Stimulated activated CD4-positive, alpha-beta T cell treated with anti-CD3 and anti-CD28 coated beads, Interleukin-4, amount 100 ng/mL, for 1 hour (primary cell): ENCODE data around the gene RPRD1B.
"Not testable (repeated sequence)": the region's sequence is repeated elsewhere in the genome, so short reads cannot be mapped to it uniquely, and the experiment has no call there.

Experiments used
- DNase-seq: peaks from one replicate; pipeline ENCODE4 v3.0.0-alpha.2; 2020

Gene RPRD1B

DNA sequence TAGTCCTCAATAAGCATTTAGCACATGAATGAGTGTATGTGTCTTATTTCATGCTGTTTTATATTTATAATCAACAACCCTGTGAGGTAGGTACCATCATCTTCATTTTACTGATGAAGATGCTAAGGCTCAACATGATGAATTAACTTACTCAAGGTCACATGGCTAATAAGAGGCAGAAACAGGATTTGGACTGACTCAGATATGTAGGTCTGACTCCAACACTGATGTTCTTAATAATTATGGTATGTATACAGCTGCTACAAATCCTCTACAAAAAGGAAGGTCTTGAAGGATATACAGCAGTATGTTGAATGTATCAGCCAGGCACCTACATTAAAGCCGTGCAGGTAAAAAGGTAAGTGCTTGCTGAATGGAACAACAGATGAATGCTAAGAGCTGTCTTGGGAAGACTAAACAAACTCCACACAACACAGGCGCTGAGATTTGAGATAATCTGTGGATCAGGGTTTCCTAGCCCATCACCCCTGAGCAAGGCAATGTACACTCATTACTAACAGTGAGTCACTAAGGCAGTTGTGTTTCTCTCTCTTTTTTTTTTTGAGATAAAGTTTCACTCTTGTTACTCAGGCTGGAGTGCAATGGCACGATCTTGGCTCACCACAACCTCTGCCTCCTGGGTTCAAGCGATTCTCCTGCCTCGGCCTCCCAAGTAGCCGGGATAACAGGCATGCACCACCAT, 32.2 kb upstream of the RPRD1B start:
- DNase-seq, result no peak

GRCh38 chr20:38001981-38002380, 31.6 kb upstream of the RPRD1B start:
- no peak for DNase-seq

DNA sequence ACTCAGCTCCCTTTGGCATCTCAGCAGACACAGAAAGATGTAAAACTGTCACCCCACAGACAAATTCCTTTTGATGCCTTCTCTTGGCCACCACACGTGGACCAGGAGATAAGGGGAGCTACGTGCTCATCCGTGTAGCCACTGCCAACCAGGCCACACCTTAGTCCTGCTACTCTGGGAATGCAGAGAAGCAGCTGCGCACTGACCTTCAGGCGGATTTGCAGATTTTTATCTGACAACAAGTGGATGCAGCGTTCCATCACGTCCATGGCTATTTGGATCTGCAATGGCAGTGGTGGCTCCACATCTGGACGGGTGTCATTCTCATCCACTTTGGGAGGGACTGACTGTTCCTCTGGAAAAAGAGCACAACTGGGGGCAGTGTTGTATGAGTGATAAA, 31.1 kb upstream of the RPRD1B start:
- no peak for DNase-seq

- DNase-seq, result no peak
Observed at GRCh38 chr20:38004416-38004815, 29.1 kb upstream of the RPRD1B start.

DNA sequence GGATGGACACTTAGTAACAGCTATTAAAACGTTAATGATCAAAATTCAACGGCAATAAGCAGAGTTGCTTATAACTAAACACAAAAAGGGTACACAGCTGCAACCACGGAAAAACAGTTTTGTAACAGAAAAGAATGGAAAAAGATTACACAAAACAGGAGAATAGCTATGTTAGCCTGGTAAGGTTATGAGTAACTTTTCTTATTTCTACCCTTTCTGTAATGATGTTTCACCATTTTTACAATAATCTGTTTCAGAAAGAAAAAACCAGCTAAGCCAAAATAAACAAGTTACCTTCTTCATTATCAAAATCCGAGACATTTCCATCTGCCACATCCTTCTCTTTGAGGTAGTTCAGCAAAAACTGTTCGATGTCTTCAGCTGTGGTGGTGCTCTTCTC, 27.6 kb upstream of the RPRD1B start:
- no peak for DNase-seq

- no peak for DNase-seq
Observed at GRCh38 chr20:38007526-38007925, 26.0 kb upstream of the RPRD1B start.

DNA sequence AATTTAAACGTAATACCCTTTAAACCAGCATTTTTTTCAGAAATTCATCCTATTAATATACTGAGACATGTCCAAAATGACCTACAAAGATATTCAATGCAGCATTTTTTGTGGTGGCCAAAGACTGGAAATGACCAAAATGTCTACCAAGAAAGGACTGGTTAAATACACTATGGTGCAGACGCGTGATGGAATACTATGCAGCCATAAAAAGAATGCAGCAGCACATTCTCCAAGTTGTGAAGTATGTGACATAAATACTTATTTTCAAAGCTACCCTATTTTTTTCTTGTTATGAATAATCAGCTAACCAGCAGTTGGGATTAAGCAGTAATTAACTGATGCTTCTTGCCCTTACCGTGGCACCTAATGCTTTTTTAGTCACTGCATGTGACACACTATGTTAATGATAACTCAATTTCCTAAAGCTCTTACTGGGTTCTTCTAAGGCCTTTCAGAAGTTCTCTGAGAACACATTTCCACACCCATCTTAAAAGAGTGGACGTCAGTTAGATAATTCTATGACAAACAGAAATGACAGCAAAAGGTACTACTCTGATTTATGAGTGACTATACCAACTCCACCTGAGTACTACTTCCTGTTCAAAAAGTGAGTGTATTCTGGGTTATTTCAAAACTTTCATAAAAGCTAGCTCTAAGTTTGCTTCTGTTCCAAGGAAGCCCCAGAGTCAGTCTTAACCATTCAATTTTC, 25.2 kb upstream of the RPRD1B start:
- no peak for DNase-seq

GRCh38 chr20:38009416-38009815, 24.1 kb upstream of the RPRD1B start:
- not testable (repeated sequence) for DNase-seq

DNA sequence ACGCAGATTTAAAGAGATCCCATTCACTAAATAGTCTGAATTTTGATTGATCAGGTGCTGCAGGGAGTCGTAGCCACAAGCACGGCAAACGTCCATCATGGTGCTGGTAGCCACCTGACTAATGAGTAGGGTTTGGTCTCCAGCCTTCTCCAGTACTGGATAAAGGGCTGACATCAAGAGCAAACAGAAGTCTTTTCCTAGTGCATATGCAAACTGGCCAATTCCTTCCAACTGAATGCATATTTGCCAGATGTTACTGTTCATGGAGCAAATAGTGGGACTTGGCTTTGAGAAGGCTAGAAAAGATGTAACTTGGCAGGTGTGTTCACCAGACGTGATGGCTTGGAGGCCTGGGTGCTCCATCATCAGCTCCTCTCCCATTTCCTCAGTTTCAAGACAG, 21.9 kb upstream of the RPRD1B start:
- no peak for DNase-seq

GRCh38 chr20:38012332-38012731, 21.2 kb upstream of the RPRD1B start:
- DNase-seq, result no peak

- DNase-seq, result no peak
Observed at GRCh38 chr20:38013887-38014286, 19.7 kb upstream of the RPRD1B start.

DNA sequence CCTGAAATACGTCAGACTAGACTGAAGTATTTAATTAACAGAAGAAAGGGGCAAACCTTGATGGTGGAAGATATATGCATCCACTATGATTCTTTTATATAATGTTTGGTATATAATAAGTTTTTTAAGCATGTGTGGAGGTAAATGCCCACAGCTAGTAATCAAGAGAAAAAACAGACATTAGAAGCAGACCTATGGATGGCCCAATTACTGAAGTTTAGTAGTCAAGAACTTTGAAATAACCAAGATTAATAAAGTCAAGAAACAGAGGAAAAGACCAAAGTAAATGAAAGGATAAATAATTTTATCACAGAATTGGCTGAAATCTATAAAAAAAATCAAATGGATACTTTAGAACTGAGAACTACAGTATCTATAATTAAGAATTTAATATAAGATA, 15.6 kb upstream of the RPRD1B start:
- no peak for DNase-seq

GRCh38 chr20:38018385-38018784, 15.2 kb upstream of the RPRD1B start:
- no peak for DNase-seq

GRCh38 chr20:38021087-38021772, 12.3 kb upstream of the RPRD1B start:
- DNase-seq, result no peak

DNA sequence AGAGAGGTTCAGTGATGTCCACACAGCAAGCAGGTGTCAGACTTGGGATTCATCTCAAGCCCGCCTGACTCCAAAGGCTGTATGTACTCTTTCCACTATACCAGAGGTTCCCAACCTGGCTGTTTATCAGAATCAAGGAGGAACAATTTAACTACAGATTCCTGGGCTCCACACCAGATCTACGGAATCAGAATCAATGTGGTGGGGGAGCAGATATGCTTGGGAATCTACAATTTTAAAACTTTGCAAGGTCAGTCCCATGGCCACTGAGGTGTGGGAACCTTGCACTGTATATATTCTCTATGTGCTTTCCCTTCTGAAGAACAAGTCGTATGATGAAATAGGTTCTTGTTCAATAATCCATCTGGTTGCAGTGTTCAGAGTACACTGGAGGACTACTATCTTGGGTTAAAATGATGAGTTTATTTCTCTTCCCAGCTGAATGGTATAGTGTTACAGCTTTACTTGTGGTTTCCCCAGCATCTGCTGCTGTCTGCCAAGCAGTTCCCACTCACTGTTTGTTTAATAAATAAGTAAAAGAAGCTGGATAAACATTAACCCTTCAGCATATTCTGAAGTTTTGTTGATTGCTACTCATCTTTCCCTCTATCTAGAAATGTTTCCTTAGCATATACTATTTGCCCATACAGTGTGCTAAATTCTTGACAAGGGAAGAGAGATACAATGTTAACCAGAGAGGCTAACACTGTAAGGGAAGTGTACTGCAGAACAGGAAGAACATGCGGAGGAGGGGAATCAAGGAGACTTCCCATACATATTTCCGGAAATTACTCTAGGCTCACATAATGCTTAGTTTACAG, 10.2 kb upstream of the RPRD1B start:
- DNase-seq, result no peak

- DNase-seq, result no peak
Observed at GRCh38 chr20:38024496-38024895, 9.1 kb upstream of the RPRD1B start.

GRCh38 chr20:38029453-38029852, 4.1 kb upstream of the RPRD1B start:
- no peak for DNase-seq

DNA sequence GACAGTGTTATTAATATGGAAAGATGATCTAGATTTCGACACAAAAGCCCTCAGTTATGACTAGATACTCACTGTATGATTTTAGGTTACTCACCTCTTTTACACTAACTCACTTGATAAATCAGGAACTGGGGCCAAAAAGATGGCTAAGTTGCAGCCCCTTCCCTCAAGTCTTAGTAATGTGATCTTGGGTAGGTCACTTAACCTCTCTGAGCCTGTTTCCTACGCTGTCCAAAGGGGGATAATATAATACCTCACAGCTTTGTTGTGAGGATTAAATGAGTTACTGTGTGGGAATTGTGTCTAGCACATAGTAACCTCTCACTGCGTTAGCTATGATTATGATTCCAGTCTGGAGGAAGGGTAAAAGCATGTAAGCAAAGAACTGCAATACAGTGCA, 1.6 kb upstream of the RPRD1B start:
- no peak for DNase-seq

DNA sequence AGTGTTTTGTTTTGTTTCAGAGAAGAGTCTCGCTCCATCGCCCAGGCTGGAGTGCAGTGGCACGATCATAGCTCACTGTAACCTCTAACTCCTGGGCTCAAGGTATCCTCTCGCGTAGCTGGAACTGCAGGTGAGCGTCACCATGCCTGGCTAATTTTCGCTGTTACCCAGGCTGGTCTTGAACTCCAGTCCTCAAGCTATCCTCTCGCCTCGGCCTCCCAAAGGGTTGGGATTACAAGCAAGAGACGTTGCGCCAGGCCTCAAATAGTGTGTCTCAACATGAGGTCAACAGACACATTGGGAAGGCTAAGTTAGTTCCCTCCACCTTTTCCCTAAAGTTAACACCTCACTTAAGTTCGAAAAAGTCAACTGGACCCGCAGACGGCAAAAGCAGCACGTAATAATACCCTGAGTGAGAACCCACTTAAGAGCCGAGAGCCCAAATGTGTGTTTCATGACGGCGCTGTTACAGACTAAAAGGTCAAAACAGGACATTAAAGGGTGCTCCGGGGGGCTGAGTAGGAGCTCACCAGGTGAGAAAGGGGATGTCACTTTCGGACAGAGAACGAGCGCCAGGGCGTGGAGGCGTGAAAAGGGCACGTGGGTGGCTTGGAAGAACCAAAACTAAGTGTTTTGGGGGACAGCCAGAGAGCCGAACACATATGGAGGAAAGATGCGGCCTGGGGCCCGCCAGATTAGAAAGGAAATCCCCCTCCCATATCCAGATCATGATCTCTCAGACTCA, 789 bp upstream of the RPRD1B start:
- no peak for DNase-seq

- no peak for DNase-seq
Observed at GRCh38 chr20:38034108-38034649, 633 bp downstream of the RPRD1B start.

GRCh38 chr20:38034961-38035360, 1.4 kb downstream of the RPRD1B start:
- no peak for DNase-seq

GRCh38 chr20:38036366-38036765, 2.8 kb downstream of the RPRD1B start:
- DNase-seq, result no peak
